GM08714 (cell line): Measurements from ENCODE around the gene SLC48A1.

Source experiments
- H3K4me3 ChIP-seq: fragments of 200-500 bp; sonication (Bioruptor generic); 2 replicates; pipeline ENCODE4 v1.5.1; 2014; ENCODE audit warnings: mild to moderate bottlenecking, low read length, inconsistent platforms
- ZNF274 ChIP-seq: IDR thresholded peaks from 2 replicates; pipeline ENCODE4 v1.6.1; 2012; ENCODE audit warnings: mild to moderate bottlenecking, low read depth, low read length

SLC48A1 gene

DNA sequence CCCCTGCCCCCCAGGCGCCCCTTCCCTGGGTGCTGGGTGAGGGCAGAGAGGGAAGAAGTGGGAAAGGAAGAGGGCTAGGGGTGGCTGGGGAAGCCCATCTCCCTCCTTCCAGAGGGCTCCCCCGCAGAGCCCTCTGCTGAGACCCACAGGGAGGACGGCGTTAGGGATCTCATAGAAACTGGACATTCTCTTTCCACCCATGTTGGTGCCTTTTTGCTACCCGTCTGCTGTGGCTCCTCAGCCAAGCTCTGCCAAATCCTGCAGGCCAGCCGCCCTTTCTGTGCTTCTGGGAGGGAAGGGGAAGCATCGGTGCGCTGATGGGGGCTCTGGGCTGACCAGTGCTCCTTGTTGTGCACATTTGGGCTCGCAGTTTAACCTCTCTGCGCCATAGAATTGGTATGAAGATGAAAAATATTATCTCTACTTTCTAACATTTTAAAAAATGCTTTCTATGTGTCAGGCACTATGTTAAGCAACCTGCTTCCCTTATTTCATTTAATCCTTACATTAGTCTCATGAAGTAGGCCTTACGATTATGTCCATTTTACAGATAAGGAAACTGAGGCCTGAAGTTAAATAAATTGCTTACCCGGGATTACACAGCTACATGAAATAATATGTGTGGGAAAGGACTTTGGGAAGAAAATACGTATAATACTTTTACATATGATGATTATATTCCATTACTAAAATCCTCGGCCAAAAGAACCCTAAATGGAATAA is 981 bp downstream of the SLC48A1 start:
- H3K4me3 ChIP-seq, result peak overlapping the region; percentile 77
- no peak for TF ChIP-seq ZNF274

GRCh38 chr12:47774663-47775062 is 1.6 kb downstream of the SLC48A1 start:
- H3K4me3 ChIP-seq, result no peak overlapping the region
- TF ChIP-seq ZNF274, result no peak

GRCh38 chr12:47775100-47775911 is 2.3 kb downstream of the SLC48A1 start:
- no peak for TF ChIP-seq ZNF274
- H3K4me3 ChIP-seq, result no peak overlapping the region

DNA sequence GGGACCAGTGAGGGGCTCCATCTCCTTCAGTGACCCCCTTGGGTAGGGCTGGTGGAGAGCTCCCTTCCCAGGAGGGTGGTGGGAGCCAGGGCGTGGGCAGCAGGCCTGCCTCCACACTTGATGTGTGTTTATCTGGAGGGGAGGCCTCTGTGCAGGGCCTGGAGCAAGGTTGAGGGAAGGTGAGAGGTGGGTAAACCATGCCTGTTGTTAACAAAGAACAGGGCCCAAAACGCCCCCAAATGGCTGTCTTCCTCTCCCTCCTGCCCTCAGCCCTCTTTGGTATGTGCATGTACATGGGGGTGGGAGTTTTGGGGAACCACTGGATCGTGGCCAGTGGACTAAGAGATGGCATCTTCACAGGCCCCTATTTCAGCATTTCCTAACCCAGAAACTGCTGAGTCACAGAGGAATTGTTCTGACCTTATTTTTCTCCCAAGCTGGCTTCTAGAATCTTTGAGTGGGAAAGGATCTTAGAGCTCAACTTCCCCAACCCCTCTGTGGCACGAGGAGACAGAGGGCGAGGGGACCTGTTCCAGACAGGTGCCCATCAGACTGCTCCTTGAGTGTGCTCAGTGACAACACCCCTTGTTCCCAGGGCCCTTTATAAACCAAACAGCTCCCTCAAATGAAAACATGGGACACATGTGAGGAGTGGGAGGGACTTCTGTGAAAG is 3.6 kb downstream of the SLC48A1 start:
- no peak overlapping the region for H3K4me3 ChIP-seq
- TF ChIP-seq ZNF274, result no peak

- H3K4me3 ChIP-seq, result no peak overlapping the region
- no peak for TF ChIP-seq ZNF274
Measured at GRCh38 chr12:47777151-47777550, 4.1 kb downstream of the SLC48A1 start.

DNA sequence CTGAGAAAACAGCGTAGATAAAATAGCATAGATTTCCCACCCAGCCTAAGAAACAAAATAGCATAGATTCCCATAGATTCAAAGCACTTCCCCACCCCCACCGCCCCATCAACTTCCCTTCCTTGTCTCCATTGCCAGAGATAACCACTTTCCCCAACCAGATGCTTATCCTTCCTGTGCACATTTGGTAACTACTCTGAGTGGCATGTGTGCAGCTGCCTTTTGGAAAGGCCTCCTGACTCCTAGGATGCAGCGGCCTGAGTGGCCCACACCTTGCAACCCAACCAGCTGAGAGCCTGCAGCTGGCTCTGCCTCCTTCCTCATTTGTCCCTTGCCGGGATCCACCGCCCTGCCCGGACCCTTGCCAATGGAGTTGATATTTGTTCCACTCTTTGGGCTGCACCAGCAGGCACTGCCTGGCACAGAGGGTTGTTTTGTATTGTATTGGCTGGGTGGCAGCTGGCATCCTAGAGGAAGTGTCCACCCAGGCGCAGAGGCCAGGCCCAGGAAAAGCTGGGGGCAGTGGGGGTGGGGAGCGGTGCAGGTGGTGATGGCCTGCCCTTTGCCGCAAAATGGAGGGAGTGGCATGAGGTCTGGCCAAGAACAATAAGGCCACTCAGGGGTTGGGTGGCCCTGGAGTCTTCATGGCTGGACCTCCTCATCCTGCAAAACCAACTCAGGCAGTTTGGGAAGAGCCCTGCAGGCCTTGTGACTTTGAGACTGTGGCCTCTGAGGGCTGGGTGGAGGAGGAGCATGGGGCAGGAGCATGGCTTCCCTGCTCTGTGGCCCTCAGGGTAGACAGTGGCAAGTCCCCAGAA is 4.9 kb downstream of the SLC48A1 start:
- H3K4me3 ChIP-seq, result no peak overlapping the region

GRCh38 chr12:47778881-47779280 is 5.8 kb downstream of the SLC48A1 start:
- H3K4me3 ChIP-seq, result no peak overlapping the region
- TF ChIP-seq ZNF274, result no peak

More for the DNA sequence above, 4.9 kb downstream of the SLC48A1 start:
- no peak for TF ChIP-seq ZNF274

DNA sequence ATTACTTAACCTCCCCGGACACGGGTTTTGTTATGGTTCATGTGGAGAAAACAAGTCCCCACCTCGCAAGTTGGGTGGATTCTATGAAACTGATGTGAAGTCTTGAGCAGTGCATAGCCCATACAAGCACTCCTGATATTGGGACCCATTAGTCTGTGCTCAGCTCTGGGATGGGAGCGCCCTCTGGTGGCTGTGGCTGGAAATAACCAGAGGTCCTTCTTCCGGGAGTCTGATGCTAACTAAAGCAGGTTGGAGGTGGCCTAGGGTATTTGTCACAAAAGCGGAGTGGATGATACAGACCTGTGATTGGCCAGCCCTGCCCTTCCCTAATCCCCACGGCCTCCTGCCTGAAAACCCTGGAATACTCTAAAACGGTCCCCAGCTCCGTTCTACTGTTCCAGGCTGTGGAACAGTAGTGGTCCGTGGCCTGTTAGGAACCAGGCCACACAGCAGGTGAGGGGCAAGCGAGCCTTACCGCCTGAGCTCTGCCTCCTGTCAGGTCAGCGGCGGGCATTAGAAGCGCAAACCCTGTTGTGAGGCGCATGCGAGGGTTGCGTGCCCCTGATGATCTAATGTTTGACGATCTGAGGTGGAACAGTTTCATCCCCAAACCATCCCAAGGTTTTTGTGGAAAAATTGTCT is 6.4 kb downstream of the SLC48A1 start:
- H3K4me3 ChIP-seq, result no peak overlapping the region
- TF ChIP-seq ZNF274, result no peak

GRCh38 chr12:47779943-47780504 is 7.0 kb downstream of the SLC48A1 start:
- no peak overlapping the region for H3K4me3 ChIP-seq
- TF ChIP-seq ZNF274, result no peak

DNA sequence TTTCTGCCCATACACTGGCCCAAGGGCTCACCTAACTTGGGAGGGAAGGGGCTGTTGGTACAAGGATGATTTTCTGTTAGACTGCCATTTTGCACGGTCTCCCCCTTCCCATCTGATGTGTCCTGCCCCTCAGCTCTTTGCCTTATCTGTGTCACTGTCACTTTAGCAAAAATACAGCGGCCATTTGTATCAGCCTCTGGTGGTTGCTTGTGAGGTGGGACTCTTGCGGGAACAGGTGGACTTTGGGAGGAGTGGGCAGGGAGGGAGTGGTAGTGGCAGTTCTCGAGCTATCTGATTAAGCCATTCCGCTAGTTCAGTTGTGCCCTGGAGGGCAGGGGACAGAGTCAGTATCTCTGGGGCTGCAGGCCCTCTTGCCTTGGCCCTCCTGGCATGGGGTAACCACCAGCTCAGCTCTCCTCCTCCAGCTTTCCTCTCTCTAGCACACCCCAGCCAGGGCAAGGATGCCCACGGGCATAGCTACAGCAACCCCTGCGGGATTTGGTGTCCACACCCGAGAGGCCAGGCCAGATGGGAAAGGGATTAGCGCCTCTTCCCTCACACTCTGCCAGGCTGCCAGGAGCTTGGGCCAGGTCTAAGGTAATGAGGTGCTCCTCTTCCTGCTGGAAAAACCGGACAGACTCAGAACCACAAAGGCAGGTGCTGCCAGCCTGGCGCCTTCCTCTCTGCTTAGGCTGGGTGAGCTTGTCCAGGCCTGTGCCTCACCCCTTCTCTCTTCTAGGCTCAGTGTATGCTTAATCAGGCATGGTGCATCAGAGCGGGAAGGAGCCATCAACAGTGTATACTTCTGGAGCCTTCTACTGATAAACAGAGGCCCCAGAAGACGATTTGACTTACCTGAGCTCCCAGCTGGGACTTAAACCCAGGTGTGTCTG is 8.7 kb downstream of the SLC48A1 start:
- H3K4me3 ChIP-seq, result no peak overlapping the region
- no peak for TF ChIP-seq ZNF274

GRCh38 chr12:47782372-47782770 is 9.3 kb downstream of the SLC48A1 start:
- no peak overlapping the region for H3K4me3 ChIP-seq
- no peak for TF ChIP-seq ZNF274

DNA sequence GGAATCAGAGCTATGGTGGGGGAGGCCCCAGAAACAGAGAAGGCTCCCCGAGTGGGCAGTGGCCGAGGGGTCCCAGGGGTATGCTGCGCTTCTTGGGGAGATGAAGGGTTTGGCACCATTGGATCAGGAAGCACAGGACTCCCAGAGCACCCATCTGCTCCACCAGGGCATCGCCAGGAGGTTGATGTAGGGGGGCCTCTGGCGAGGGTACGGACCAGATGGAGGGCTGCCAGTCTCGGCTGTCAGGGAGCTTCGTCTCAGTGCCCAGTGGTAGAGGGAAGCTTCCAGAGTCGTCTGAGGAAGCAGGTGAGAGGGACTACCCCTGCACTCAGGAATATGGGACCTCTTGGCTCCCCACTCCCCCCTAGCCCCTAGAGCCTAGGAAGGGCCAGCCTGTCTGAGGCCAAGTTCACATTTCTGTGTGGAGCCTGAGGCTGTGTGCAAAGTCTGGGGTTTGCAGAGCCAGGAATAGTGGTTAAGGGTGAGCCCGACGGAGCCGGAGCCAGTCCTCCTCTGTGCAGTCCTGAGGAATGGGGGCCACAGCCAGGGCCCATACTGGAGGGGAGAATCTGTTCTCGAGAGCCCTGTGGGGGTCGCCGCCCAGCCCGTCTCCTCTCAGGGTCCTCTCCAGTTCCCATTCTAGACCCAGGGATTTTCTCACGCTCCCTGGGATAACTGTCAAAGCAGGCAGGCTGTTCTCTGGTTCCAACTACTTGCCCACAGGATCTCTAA is 10.2 kb downstream of the SLC48A1 start:
- TF ChIP-seq ZNF274, result no peak
- H3K4me3 ChIP-seq, result no peak overlapping the region
